Epithelial cell of proximal tubule (primary cell): ENCODE measurements around the gene TOP2B. TPM values are rescaled to one million over a fixed set of nuclear protein-coding genes. Genes with fewer than 3 reads are reported as not detected.

ENCODE experiments used
- DNase-seq: peaks from one replicate; pipeline ENCODE4 v3.0.0-alpha.2; 2011; ENCODE audit warnings: low read depth
- H3K4me3 ChIP-seq: 2 replicates; pipeline ENCODE4 v1.5.1; 2011; ENCODE audit warnings: low read depth, mild to moderate bottlenecking, low read length
- CTCF ChIP-seq: conservative IDR thresholded peaks from 2 replicates; pipeline ENCODE4 v1.5.1; 2012; ENCODE audit warnings: low read depth, mild to moderate bottlenecking, low read length
- total RNA-seq: library from RNA; depleted of rRNA; stranded (reverse); fragments of >200 nt; gene quantifications from 2 replicates; pipeline ENCODE4 v1.2.3, GENCODE V29; 2015

The TOP2B gene
- total RNA-seq, 1 donor from 2014 or later: 81.2 TPM

- no peak for DNase-seq
- no peak for TF ChIP-seq CTCF
- H3K4me3 ChIP-seq: no peak overlapping the region
These were observed 86.6 kb downstream of the TOP2B start for GRCh38 chr3:25578059-25578458.

GRCh38 chr3:25576831-25577454 is 87.8 kb downstream of the TOP2B start:
- DNase-seq: no peak
- no peak overlapping the region for H3K4me3 ChIP-seq
- no peak for TF ChIP-seq CTCF

- no peak overlapping the region for H3K4me3 ChIP-seq
- TF ChIP-seq CTCF: no peak
- no peak for DNase-seq
These were observed 88.6 kb downstream of the TOP2B start for GRCh38 chr3:25576146-25576545.

GRCh38 chr3:25575001-25575400 is 89.7 kb downstream of the TOP2B start:
- H3K4me3 ChIP-seq: no peak overlapping the region

GRCh38 chr3:25574172-25574765 is 90.4 kb downstream of the TOP2B start:
- TF ChIP-seq CTCF: no peak
- no peak for DNase-seq
- no peak overlapping the region for H3K4me3 ChIP-seq

More at GRCh38 chr3:25575001-25575400, 89.7 kb downstream of the TOP2B start:
- no peak for TF ChIP-seq CTCF
- DNase-seq: no peak

- no peak overlapping the region for H3K4me3 ChIP-seq
- TF ChIP-seq CTCF: no peak
- DNase-seq: no peak
These were observed 91.1 kb downstream of the TOP2B start for GRCh38 chr3:25573386-25574171.
